ENCODE results near the gene DENND4A.
"Not testable (repeated sequence)": the region's sequence is repeated elsewhere in the genome, so short reads cannot be mapped to it uniquely, and the experiment has no call there.

Gene DENND4A

GRCh38 chr15:65762399-65762798, 29.7 kb downstream of the DENND4A start:
- Mint-ChIP-seq H3K4me1 (ENCODE audit: low read depth) (peaks cover 54% of the 10 kb centered on the region), H3K27ac (peak overlapping the region; percentile 31), H3K36me3 (ENCODE audit: low read depth) (peaks cover 35% of the 10 kb centered on the region)

GRCh38 chr15:65761210-65761926, 30.7 kb downstream of the DENND4A start:
- no peaks in the 10 kb centered on the region for H3K9me3 Mint-ChIP-seq
- peaks cover 44% of the 10 kb centered on the region for H3K4me1 Mint-ChIP-seq (ENCODE audit: low read depth)
- H3K27ac Mint-ChIP-seq: peak overlapping the region; percentile 45
- H3K27me3 Mint-ChIP-seq: no peaks in the 10 kb centered on the region
- peak overlapping the region; percentile 26 for H3K4me3 Mint-ChIP-seq
- peaks cover 30% of the 10 kb centered on the region for H3K36me3 Mint-ChIP-seq (ENCODE audit: low read depth)

More at GRCh38 chr15:65762399-65762798, 29.7 kb downstream of the DENND4A start:
- no peaks in the 10 kb centered on the region for H3K9me3 Mint-ChIP-seq
- no peaks in the 10 kb centered on the region for H3K27me3 Mint-ChIP-seq
- H3K4me3 Mint-ChIP-seq: no peak overlapping the region

- Mint-ChIP-seq H3K27ac (no peak overlapping the region), H3K4me3 (no peak overlapping the region), H3K9me3 (no peaks in the 10 kb centered on the region), H3K27me3 (no peaks in the 10 kb centered on the region), H3K4me1 (ENCODE audit: low read depth) (peaks cover 38% of the 10 kb centered on the region), H3K36me3 (ENCODE audit: low read depth) (peaks cover 43% of the 10 kb centered on the region)
Observed at GRCh38 chr15:65759441-65759840, 32.7 kb downstream of the DENND4A start.

- Mint-ChIP-seq H3K9me3 (no peaks in the 10 kb centered on the region), H3K27ac (peak overlapping the region; percentile 57), H3K27me3 (no peaks in the 10 kb centered on the region), H3K4me1 (ENCODE audit: low read depth) (peaks cover 31% of the 10 kb centered on the region), H3K36me3 (ENCODE audit: low read depth) (peaks cover 46% of the 10 kb centered on the region), H3K4me3 (no peak overlapping the region)
Observed at GRCh38 chr15:65758242-65758641, 33.9 kb downstream of the DENND4A start.

GRCh38 chr15:65757256-65757655, 34.8 kb downstream of the DENND4A start:
- H3K4me3 Mint-ChIP-seq: no peak overlapping the region
- peaks cover 21% of the 10 kb centered on the region for H3K4me1 Mint-ChIP-seq (ENCODE audit: low read depth)
- H3K9me3 Mint-ChIP-seq: no peaks in the 10 kb centered on the region
- no peaks in the 10 kb centered on the region for H3K27me3 Mint-ChIP-seq
- no peak overlapping the region for H3K27ac Mint-ChIP-seq
- H3K36me3 Mint-ChIP-seq (ENCODE audit: low read depth): peaks cover 49% of the 10 kb centered on the region

GRCh38 chr15:65752151-65752700, 39.9 kb downstream of the DENND4A start:
- peaks cover 9% of the 10 kb centered on the region for H3K4me1 Mint-ChIP-seq (ENCODE audit: low read depth)
- no peak overlapping the region for H3K27ac Mint-ChIP-seq
- H3K4me3 Mint-ChIP-seq: no peak overlapping the region
- H3K27me3 Mint-ChIP-seq: no peaks in the 10 kb centered on the region
- H3K9me3 Mint-ChIP-seq: no peaks in the 10 kb centered on the region
- peaks cover 53% of the 10 kb centered on the region for H3K36me3 Mint-ChIP-seq (ENCODE audit: low read depth)

GRCh38 chr15:65751431-65751830, 40.7 kb downstream of the DENND4A start:
- Mint-ChIP-seq H3K4me3 (no peak overlapping the region), H3K36me3 (ENCODE audit: low read depth) (peaks cover 53% of the 10 kb centered on the region), H3K27ac (peak overlapping the region; percentile 33), H3K27me3 (no peaks in the 10 kb centered on the region), H3K4me1 (ENCODE audit: low read depth) (peaks cover 9% of the 10 kb centered on the region), H3K9me3 (no peaks in the 10 kb centered on the region)

GRCh38 chr15:65747265-65747664, 44.8 kb downstream of the DENND4A start:
- no peak overlapping the region for H3K27ac Mint-ChIP-seq

GRCh38 chr15:65743637-65744252, 48.3 kb downstream of the DENND4A start:
- no peaks in the 10 kb centered on the region for H3K9me3 Mint-ChIP-seq
- peaks cover 49% of the 10 kb centered on the region for H3K36me3 Mint-ChIP-seq (ENCODE audit: low read depth)
- H3K4me3 Mint-ChIP-seq: no peak overlapping the region
- no peaks in the 10 kb centered on the region for H3K27me3 Mint-ChIP-seq
- peaks cover 7% of the 10 kb centered on the region for H3K4me1 Mint-ChIP-seq (ENCODE audit: low read depth)
- H3K27ac Mint-ChIP-seq: peak overlapping the region; percentile 6

More at GRCh38 chr15:65747265-65747664, 44.8 kb downstream of the DENND4A start:
- H3K9me3 Mint-ChIP-seq: no peaks in the 10 kb centered on the region
- no peaks in the 10 kb centered on the region for H3K27me3 Mint-ChIP-seq
- peaks cover 35% of the 10 kb centered on the region for H3K36me3 Mint-ChIP-seq (ENCODE audit: low read depth)
- H3K4me3 Mint-ChIP-seq: no peak overlapping the region
- H3K4me1 Mint-ChIP-seq (ENCODE audit: low read depth): peaks cover 10% of the 10 kb centered on the region

- Mint-ChIP-seq H3K9me3 (no peaks in the 10 kb centered on the region), H3K4me1 (ENCODE audit: low read depth) (peaks cover 7% of the 10 kb centered on the region), H3K4me3 (no peak overlapping the region), H3K27ac (peak overlapping the region; percentile 26), H3K27me3 (no peaks in the 10 kb centered on the region), H3K36me3 (ENCODE audit: low read depth) (peaks cover 71% of the 10 kb centered on the region)
Observed at GRCh38 chr15:65740148-65740547, 51.9 kb downstream of the DENND4A start.

GRCh38 chr15:65738649-65739048, 53.4 kb downstream of the DENND4A start:
- Mint-ChIP-seq H3K27ac (no peak overlapping the region), H3K4me3 (no peak overlapping the region), H3K27me3 (no peaks in the 10 kb centered on the region), H3K4me1 (ENCODE audit: low read depth) (peaks cover 1% of the 10 kb centered on the region), H3K36me3 (ENCODE audit: low read depth) (peaks cover 73% of the 10 kb centered on the region), H3K9me3 (no peaks in the 10 kb centered on the region)

GRCh38 chr15:65733599-65733998, 58.5 kb downstream of the DENND4A start:
- H3K27ac Mint-ChIP-seq; H3K9me3 Mint-ChIP-seq; H3K4me3 Mint-ChIP-seq; H3K27me3 Mint-ChIP-seq; H3K4me1 Mint-ChIP-seq (ENCODE audit: low read depth): not testable (repeated sequence)
- H3K36me3 Mint-ChIP-seq (ENCODE audit: low read depth): peaks cover 63% of the 10 kb centered on the region

- Mint-ChIP-seq H3K27ac (no peak overlapping the region), H3K36me3 (ENCODE audit: low read depth) (peaks cover 57% of the 10 kb centered on the region), H3K4me3 (no peak overlapping the region), H3K27me3 (no peaks in the 10 kb centered on the region), H3K4me1 (ENCODE audit: low read depth) (no peaks in the 10 kb centered on the region), H3K9me3 (no peaks in the 10 kb centered on the region)
Observed at GRCh38 chr15:65732698-65733097, 59.4 kb downstream of the DENND4A start.

GRCh38 chr15:65731926-65732325, 60.2 kb downstream of the DENND4A start:
- H3K27ac Mint-ChIP-seq: no peak overlapping the region
- H3K36me3 Mint-ChIP-seq (ENCODE audit: low read depth): peaks cover 50% of the 10 kb centered on the region
- H3K9me3 Mint-ChIP-seq: no peaks in the 10 kb centered on the region
- H3K27me3 Mint-ChIP-seq: no peaks in the 10 kb centered on the region
- no peak overlapping the region for H3K4me3 Mint-ChIP-seq
- H3K4me1 Mint-ChIP-seq (ENCODE audit: low read depth): no peaks in the 10 kb centered on the region

GRCh38 chr15:65730549-65731172, 61.4 kb downstream of the DENND4A start:
- H3K9me3 Mint-ChIP-seq: no peaks in the 10 kb centered on the region
- H3K4me1 Mint-ChIP-seq (ENCODE audit: low read depth): no peaks in the 10 kb centered on the region
- no peak overlapping the region for H3K4me3 Mint-ChIP-seq
- H3K36me3 Mint-ChIP-seq (ENCODE audit: low read depth): peaks cover 48% of the 10 kb centered on the region
- no peak overlapping the region for H3K27ac Mint-ChIP-seq
- no peaks in the 10 kb centered on the region for H3K27me3 Mint-ChIP-seq

Measured in stimulated activated naive CD8-positive, alpha-beta T cell treated with anti-CD3 and anti-CD28 coated beads, Interleukin-15, Interleukin-2, amounts not matched to agents 100 ng/mL and 50 ng/mL, for 24 hours (primary cell).